ENCODE data around the gene NFATC2.

NFATC2 gene

GRCh38 chr20:51470499-51470820 lies 72.1 kb downstream of the NFATC2 start:
- H3K4me3 ChIP-seq (replicated peaks; ENCODE audit: insufficient read depth, low read length): no peak overlapping the region
- no peak for TF ChIP-seq GABPA (IDR thresholded peaks at IDR 0.05; ENCODE audit: low read depth)
- no peak for TF ChIP-seq SPI1 (IDR thresholded peaks at IDR 0.05; ENCODE audit: borderline replicate concordance, low read depth)
- no peak for TF ChIP-seq CTCF (IDR thresholded peaks at IDR 0.05; ENCODE audit: insufficient read depth, low read length)
- no peak for TF ChIP-seq POLR2AphosphoS5 (IDR thresholded peaks at IDR 0.05; ENCODE audit: low read depth)
- no peak for TF ChIP-seq REST (IDR thresholded peaks at IDR 0.05; ENCODE audit: insufficient replicate concordance, low read depth)
- DNase-seq (ENCODE audit: low read depth in 1 of 2, low spot score in 1 of 2): no peak
- no peak overlapping the region for H3K27ac ChIP-seq (replicated peaks)
- H3K27me3 ChIP-seq (ENCODE audit: insufficient read depth, poor library complexity, severe bottlenecking): no peaks in the 10 kb centered on the region

GRCh38 chr20:51469578-51470498 lies 72.7 kb downstream of the NFATC2 start:
- no peak for DNase-seq (ENCODE audit: low read depth in 1 of 2, low spot score in 1 of 2)
- TF ChIP-seq GABPA (IDR thresholded peaks at IDR 0.05; ENCODE audit: low read depth): no peak
- TF ChIP-seq SPI1 (IDR thresholded peaks at IDR 0.05; ENCODE audit: borderline replicate concordance, low read depth): no peak
- TF ChIP-seq CTCF (IDR thresholded peaks at IDR 0.05; ENCODE audit: insufficient read depth, low read length): no peak
- no peak for TF ChIP-seq POLR2AphosphoS5 (IDR thresholded peaks at IDR 0.05; ENCODE audit: low read depth)
- no peak for TF ChIP-seq REST (IDR thresholded peaks at IDR 0.05; ENCODE audit: insufficient replicate concordance, low read depth)
- Histone ChIP-seq H3K27me3 (ENCODE audit: insufficient read depth, poor library complexity, severe bottlenecking) (no peaks in the 10 kb centered on the region), H3K4me3 (replicated peaks; ENCODE audit: insufficient read depth, low read length) (no peak overlapping the region), H3K27ac (replicated peaks) (no peak overlapping the region)

GRCh38 chr20:51469046-51469445 lies 73.5 kb downstream of the NFATC2 start:
- TF ChIP-seq REST (IDR thresholded peaks at IDR 0.05; ENCODE audit: insufficient replicate concordance, low read depth): no peak
- TF ChIP-seq SPI1 (IDR thresholded peaks at IDR 0.05; ENCODE audit: borderline replicate concordance, low read depth): no peak
- TF ChIP-seq POLR2AphosphoS5 (IDR thresholded peaks at IDR 0.05; ENCODE audit: low read depth): no peak
- TF ChIP-seq CTCF (IDR thresholded peaks at IDR 0.05; ENCODE audit: insufficient read depth, low read length): no peak
- TF ChIP-seq GABPA (IDR thresholded peaks at IDR 0.05; ENCODE audit: low read depth): no peak
- Histone ChIP-seq H3K27me3 (ENCODE audit: insufficient read depth, poor library complexity, severe bottlenecking) (no peaks in the 10 kb centered on the region), H3K27ac (replicated peaks) (no peak overlapping the region), H3K4me3 (replicated peaks; ENCODE audit: insufficient read depth, low read length) (no peak overlapping the region)
- DNase-seq (ENCODE audit: low read depth in 1 of 2, low spot score in 1 of 2): no peak

Data from HL-60 (cell line).